HEK293T (cell line): Measurements from ENCODE around the gene NOTCH2.

Experiments
- ARNT ChIP-seq: fragments of 450-650 bp; IDR thresholded peaks from 2 replicates; pipeline ENCODE4 v1.6.1; 2017; ENCODE audit warnings: mild to moderate bottlenecking
- BHLHE40 ChIP-seq: fragments of 450-650 bp; IDR thresholded peaks from 2 replicates; pipeline ENCODE4 v1.6.1; 2016; ENCODE audit warnings: mild to moderate bottlenecking, moderate library complexity, borderline replicate concordance
- CTBP1 ChIP-seq: fragments of 450-650 bp; IDR thresholded peaks from 2 replicates; pipeline ENCODE4 v1.6.1; 2016; ENCODE audit warnings: borderline replicate concordance
- FOXA1 ChIP-seq: fragments of 450-650 bp; IDR thresholded peaks from 2 replicates; pipeline ENCODE4 v1.6.1; 2016; ENCODE audit warnings: mild to moderate bottlenecking
- FOXK2 ChIP-seq: fragments of 450-650 bp; IDR thresholded peaks from 2 replicates; pipeline ENCODE4 v1.6.1; 2016; ENCODE audit warnings: mild to moderate bottlenecking
- FOXM1 ChIP-seq: fragments of 450-650 bp; IDR thresholded peaks from 2 replicates; pipeline ENCODE4 v1.6.1; 2017; ENCODE audit warnings: mild to moderate bottlenecking, borderline replicate concordance
- NFRKB ChIP-seq: fragments of 450-650 bp; IDR thresholded peaks from 2 replicates; pipeline ENCODE4 v1.6.1; 2016; ENCODE audit warnings: mild to moderate bottlenecking, moderate library complexity
- SP1 ChIP-seq: fragments of 450-650 bp; IDR thresholded peaks from 2 replicates; pipeline ENCODE4 v1.6.1; 2017
- TARDBP ChIP-seq: fragments of 450-650 bp; IDR thresholded peaks from 2 replicates; pipeline ENCODE4 v1.6.1; 2016
- ZNF384 ChIP-seq: fragments of 450-650 bp; IDR thresholded peaks from 2 replicates; pipeline ENCODE4 v1.6.1; 2016
- TF ChIP-seq, protein P1 (sequence below): fragments of 450-650 bp; IDR thresholded peaks from 2 replicates; pipeline ENCODE4 v1.6.1; 2016

DNA sequence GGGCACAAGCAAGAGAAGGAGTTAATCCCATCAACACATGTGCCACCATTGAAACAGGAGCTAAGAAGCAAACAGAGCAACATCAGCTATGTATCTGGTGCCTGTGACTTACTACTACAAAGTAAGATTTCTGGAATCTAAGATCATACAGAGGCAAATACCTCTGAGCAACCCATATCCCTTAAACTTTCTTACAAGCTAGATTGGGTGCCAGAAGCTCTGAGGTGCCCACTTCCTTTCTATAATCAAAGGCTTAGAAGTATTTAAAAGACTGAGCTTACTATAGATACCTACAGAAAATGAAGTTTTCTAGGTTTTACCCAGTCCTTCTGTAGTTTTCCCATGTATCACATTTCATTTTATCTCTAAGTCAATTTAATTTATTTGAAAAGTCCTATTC, 128.8 kb downstream of the NOTCH2 start:
- TF ChIP-seq, protein P1, sequence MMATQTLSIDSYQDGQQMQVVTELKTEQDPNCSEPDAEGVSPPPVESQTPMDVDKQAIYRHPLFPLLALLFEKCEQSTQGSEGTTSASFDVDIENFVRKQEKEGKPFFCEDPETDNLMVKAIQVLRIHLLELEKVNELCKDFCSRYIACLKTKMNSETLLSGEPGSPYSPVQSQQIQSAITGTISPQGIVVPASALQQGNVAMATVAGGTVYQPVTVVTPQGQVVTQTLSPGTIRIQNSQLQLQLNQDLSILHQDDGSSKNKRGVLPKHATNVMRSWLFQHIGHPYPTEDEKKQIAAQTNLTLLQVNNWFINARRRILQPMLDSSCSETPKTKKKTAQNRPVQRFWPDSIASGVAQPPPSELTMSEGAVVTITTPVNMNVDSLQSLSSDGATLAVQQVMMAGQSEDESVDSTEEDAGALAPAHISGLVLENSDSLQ, result no peak
- no peak for TF ChIP-seq FOXM1
- no peak for TF ChIP-seq ARNT
- TF ChIP-seq FOXA1, result no peak
- TF ChIP-seq FOXK2, result no peak
- TF ChIP-seq SP1, result no peak
- no peak for TF ChIP-seq CTBP1
- TF ChIP-seq TARDBP, result no peak
- no peak for TF ChIP-seq BHLHE40
- no peak for TF ChIP-seq ZNF384
- TF ChIP-seq NFRKB, result no peak
